ENCODE data around the gene SLC22A23.

DNA sequence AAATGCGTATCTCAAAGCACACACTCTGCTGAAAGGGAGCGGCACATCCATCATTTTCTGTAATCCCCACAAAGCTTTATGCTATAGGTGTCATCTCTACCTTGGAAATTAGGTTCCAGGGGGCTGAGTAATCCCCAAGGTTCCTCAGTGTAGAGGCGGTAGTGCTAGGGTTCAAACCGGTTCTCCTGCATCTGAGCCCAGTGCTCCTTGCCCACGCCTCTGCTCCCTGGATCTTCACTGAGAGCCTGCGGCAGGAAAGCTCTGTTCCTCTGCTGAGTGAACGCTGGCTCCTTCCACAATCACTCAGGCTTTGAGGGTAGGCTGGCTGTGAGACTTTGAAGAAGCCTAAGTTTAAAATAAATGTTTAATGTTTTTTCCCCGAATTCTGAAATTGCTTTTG is 24.9 kb downstream of the SLC22A23 start:
- TF ChIP-seq POLR2AphosphoS5 (IDR thresholded peaks at IDR 0.05), result no peak
- TF ChIP-seq, protein P1, sequence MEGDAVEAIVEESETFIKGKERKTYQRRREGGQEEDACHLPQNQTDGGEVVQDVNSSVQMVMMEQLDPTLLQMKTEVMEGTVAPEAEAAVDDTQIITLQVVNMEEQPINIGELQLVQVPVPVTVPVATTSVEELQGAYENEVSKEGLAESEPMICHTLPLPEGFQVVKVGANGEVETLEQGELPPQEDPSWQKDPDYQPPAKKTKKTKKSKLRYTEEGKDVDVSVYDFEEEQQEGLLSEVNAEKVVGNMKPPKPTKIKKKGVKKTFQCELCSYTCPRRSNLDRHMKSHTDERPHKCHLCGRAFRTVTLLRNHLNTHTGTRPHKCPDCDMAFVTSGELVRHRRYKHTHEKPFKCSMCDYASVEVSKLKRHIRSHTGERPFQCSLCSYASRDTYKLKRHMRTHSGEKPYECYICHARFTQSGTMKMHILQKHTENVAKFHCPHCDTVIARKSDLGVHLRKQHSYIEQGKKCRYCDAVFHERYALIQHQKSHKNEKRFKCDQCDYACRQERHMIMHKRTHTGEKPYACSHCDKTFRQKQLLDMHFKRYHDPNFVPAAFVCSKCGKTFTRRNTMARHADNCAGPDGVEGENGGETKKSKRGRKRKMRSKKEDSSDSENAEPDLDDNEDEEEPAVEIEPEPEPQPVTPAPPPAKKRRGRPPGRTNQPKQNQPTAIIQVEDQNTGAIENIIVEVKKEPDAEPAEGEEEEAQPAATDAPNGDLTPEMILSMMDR (IDR thresholded peaks at IDR 0.05), result no peak
- TF ChIP-seq POLR2A (IDR thresholded peaks at IDR 0.05), result no peak
